Ovary (tissue), 9 donors: ENCODE results near the gene CAMTA1. TPM values are rescaled to one million over a fixed set of nuclear protein-coding genes. Genes with fewer than 3 reads are reported as not detected.

ENCODE experiments used
- DNase-seq, 5 donors: peaks; one replicate each; pipeline ENCODE4 v3.0.0-alpha.2; 2019 to 2020
- H3K27ac ChIP-seq, 2 donors: fragments of 200-600 bp; one replicate each; pipeline versions ENCODE4 v1.5.1 to v1.8.0; 2019 to 2022
- H3K27me3 ChIP-seq: fragments of 200-600 bp; one replicate; pipeline ENCODE4 v1.8.0; 2022
- H3K36me3 ChIP-seq: fragments of 200-600 bp; sonication (generic); one replicate; pipeline ENCODE4 v1.5.1; 2019
- H3K4me1 ChIP-seq: one replicate; pipeline ENCODE4 v1.8.1; 2013; ENCODE audit warnings: mild to moderate bottlenecking, moderate library complexity; ENCODE audit not compliant: insufficient read depth
- H3K4me3 ChIP-seq: fragments of 200-600 bp; sonication (generic); one replicate; pipeline ENCODE4 v1.5.1; 2017
- H3K9me3 ChIP-seq, 2 donors: fragments of 200-600 bp in 1 of 2; sonication (generic) in 1 of 2; one replicate each; pipeline versions ENCODE4 v1.5.1 to v1.8.1; 2013 to 2019; ENCODE audit warnings: mild to moderate bottlenecking in 1 of 2, moderate library complexity in 1 of 2
- CTCF ChIP-seq, 3 donors: fragments of 450-650 bp in 2 of 3; fragments of 200-600 bp in 1 of 3; IDR thresholded peaks; one replicate each; pipeline versions ENCODE4 v1.5.1 to v1.8.0; 2016 to 2022; ENCODE audit warnings: antibody characterized with exemption in 3 of 3, mild to moderate bottlenecking in 1 of 3
- EP300 ChIP-seq: sonication (generic); formaldehyde crosslinking; IDR thresholded peaks from one replicate; pipeline ENCODE4 v1.6.1; 2017; ENCODE audit warnings: antibody characterized with exemption
- POLR2A ChIP-seq: fragments of 450-650 bp; IDR thresholded peaks from one replicate; pipeline ENCODE4 v1.6.1; 2017; ENCODE audit warnings: antibody characterized with exemption, mild to moderate bottlenecking, moderate library complexity
- WGBS, 3 donors: extraction: QIAGEN DNeasy Blood & Tissue Kit in 1 of 3; methylation state at CpG; one replicate each; pipeline versions ENCODE4 v1.1.5 to v1.1.7; 2013 to 2017; 5-methylcytosine and 5-hydroxymethylcytosine counted together
- intact Hi-C, 4 donors: fragments of 100-400 bp; cut with DNase I; formaldehyde crosslinking; loops; one replicate each; pipeline versions ENCODE4 v1.11.0 to v1.15.1; 2022 to 2023
- polyA plus RNA-seq, 2 donors: library from polyadenylated mRNA; stranded (reverse); fragments of 200-250 nt in 1 of 2; fragments of 350-450 nt in 1 of 2; fragmentation: Illumina TruSeq in 1 of 2; extraction: RNeasy Lipid Tissue Mini Kit (QIAGEN cat#74804) in 1 of 2; gene quantifications; one replicate each; pipeline ENCODE4 v1.2.3, GENCODE V29; 2013 to 2014
- total RNA-seq, 7 donors: library from RNA; depleted of rRNA in 2 of 7; stranded (reverse); fragments of >200 nt in 2 of 7; fragmentation: NEBNext Ultra II Directional in 3 of 7; extraction: Animal tissue kit (Norgen Biotek cat#: 25700) in 3 of 7; gene quantifications; one replicate each; pipeline versions ENCODE4 v1.1.0 to v1.2.4, GENCODE V29; 2016 to 2023
- donor health status: DM: no; HTN: no; CAD: no; lungs with moderate emphysema.
- donor health status: DM: no; HTN: no; CAD: no.
- donor health status: Bipolar disorder and iron deficiency.
- donor health status: DM: yes; HTN: yes; CAD: no.
- donor health status: DM: no; HTN: no; CAD: no.
- donor health status: DM: yes; HTN: yes; CAD: no.

Gene CAMTA1
- total and polyA plus RNA-seq, 9 donors = 51.1 to 150 (median 67.4) TPM

GRCh38 chr1:6979003-6979613 lies 193.9 kb downstream of the CAMTA1 start:
- intact Hi-C loops = no loop called here
- Histone ChIP-seq H3K4me3 (no peak overlapping the region), H3K27ac (no peak overlapping the region), H3K36me3 (no peaks in the 10 kb centered on the region), H3K4me1 (no peaks in the 10 kb centered on the region), H3K27me3 (no peaks in the 10 kb centered on the region), H3K9me3 (no peaks in the 10 kb centered on the region)
- no peak for TF ChIP-seq POLR2A
- no peak for TF ChIP-seq EP300
- no peak for TF ChIP-seq CTCF (IDR thresholded peaks at IDR 0.05)
- no peak for DNase-seq
- 60 to 68% (median 64%) methylated on average over 5 of the region's 5 CpGs for WGBS, 3 donors

- Histone ChIP-seq H3K4me1 (no peaks in the 10 kb centered on the region), H3K36me3 (no peaks in the 10 kb centered on the region), H3K9me3 (no peaks in the 10 kb centered on the region), H3K27me3 (no peaks in the 10 kb centered on the region), H3K4me3 (no peak overlapping the region), H3K27ac (no peak overlapping the region)
- DNase-seq = no peak
- TF ChIP-seq CTCF (IDR thresholded peaks at IDR 0.05) = no peak
- TF ChIP-seq EP300 = no peak
- TF ChIP-seq POLR2A = no peak
- intact Hi-C loops = no loop called here
Measured at GRCh38 chr1:6981595-6981994, 196.3 kb downstream of the CAMTA1 start.

- H3K27ac ChIP-seq = no peak overlapping the region
- 90 to 94% (median 92%) methylated on average over 9 of the region's 9 CpGs for WGBS, 3 donors
- no peaks in the 10 kb centered on the region for H3K9me3 ChIP-seq
- DNase-seq = no peak
- H3K4me1 ChIP-seq = no peaks in the 10 kb centered on the region
- intact Hi-C loops = no loop called here
- no peak for TF ChIP-seq POLR2A
- TF ChIP-seq CTCF (IDR thresholded peaks at IDR 0.05) = no peak
- no peak for TF ChIP-seq EP300
- no peaks in the 10 kb centered on the region for H3K27me3 ChIP-seq
- no peaks in the 10 kb centered on the region for H3K36me3 ChIP-seq
- no peak overlapping the region for H3K4me3 ChIP-seq
Measured at GRCh38 chr1:6982443-6982842, 197.2 kb downstream of the CAMTA1 start.

- no peak overlapping the region for H3K4me3 ChIP-seq
- WGBS, 3 donors = 90 to 97% (median 96%) methylated on average over 2 of the region's 2 CpGs
- no peak for DNase-seq
Measured at GRCh38 chr1:6982860-6983259, 197.6 kb downstream of the CAMTA1 start.

GRCh38 chr1:6984536-6984935 lies 199.3 kb downstream of the CAMTA1 start:
- H3K27ac ChIP-seq = no peak overlapping the region
- no peaks in the 10 kb centered on the region for H3K4me1 ChIP-seq
- intact Hi-C loops = no loop called here
- 55 to 64% (median 59%) methylated on average over 14 of the region's 14 CpGs for WGBS, 3 donors
- H3K4me3 ChIP-seq = no peak overlapping the region
- H3K27me3 ChIP-seq = no peaks in the 10 kb centered on the region
- no peak for TF ChIP-seq EP300
- TF ChIP-seq POLR2A = no peak
- no peak for TF ChIP-seq CTCF (IDR thresholded peaks at IDR 0.05)
- no peaks in the 10 kb centered on the region for H3K9me3 ChIP-seq
- DNase-seq = no peak
- no peaks in the 10 kb centered on the region for H3K36me3 ChIP-seq

More at GRCh38 chr1:6982860-6983259, 197.6 kb downstream of the CAMTA1 start:
- intact Hi-C loops = no loop called here
- TF ChIP-seq EP300 = no peak
- no peak overlapping the region for H3K27ac ChIP-seq
- H3K4me1 ChIP-seq = no peaks in the 10 kb centered on the region
- no peaks in the 10 kb centered on the region for H3K9me3 ChIP-seq
- no peaks in the 10 kb centered on the region for H3K27me3 ChIP-seq
- H3K36me3 ChIP-seq = no peaks in the 10 kb centered on the region
